NCI-H82 (cell line): ENCODE data around the gene SP110.
"Not testable (repeated sequence)": the region's sequence is repeated elsewhere in the genome, so short reads cannot be mapped to it uniquely, and the experiment has no call there.

Experiments used
- DNase-seq: peaks from one replicate; lab custom pipeline; 2025; lab: John Stamatoyannopoulos, UW

SP110 gene

GRCh38 chr2:230124757-230125431 lies 94.9 kb downstream of the SP110 start:
- no peak for DNase-seq

- no peak for DNase-seq
Measured at GRCh38 chr2:230124235-230124634, 95.5 kb downstream of the SP110 start.

GRCh38 chr2:230120376-230120775 lies 99.4 kb downstream of the SP110 start:
- not testable (repeated sequence) for DNase-seq

- not testable (repeated sequence) for DNase-seq
Measured at GRCh38 chr2:230119827-230120226, 100.0 kb downstream of the SP110 start.
